HepG2 (cell line): ENCODE data around the gene RNF133. TPM values are rescaled to one million over a fixed set of nuclear protein-coding genes. Genes with fewer than 3 reads are reported as not detected.

ENCODE experiments used
- ARID5B ChIP-seq: IDR thresholded peaks from 2 replicates; pipeline ENCODE4 v1.4.0; 2020; ENCODE audit warnings: mild to moderate bottlenecking, missing genetic modification reagents
- ATF7-NPFF ChIP-seq: sonication (generic); formaldehyde crosslinking; IDR thresholded peaks from 2 replicates; pipeline ENCODE4 v1.8.1; 2023; ENCODE audit warnings: mild to moderate bottlenecking, low read depth, missing genetic modification reagents, moderate library complexity
- BORCS8-MEF2B ChIP-seq: sonication (generic); formaldehyde crosslinking; IDR thresholded peaks from 2 replicates; pipeline ENCODE4 v1.8.0; 2022; ENCODE audit warnings: mild to moderate bottlenecking, missing genetic modification reagents
- CHCHD3 ChIP-seq: sonication (generic); formaldehyde crosslinking; IDR thresholded peaks from 2 replicates; pipeline ENCODE4 v1.8.0; 2022; ENCODE audit warnings: mild to moderate bottlenecking, missing genetic modification reagents, moderate library complexity
- DR1 ChIP-seq: sonication (generic); formaldehyde crosslinking; IDR thresholded peaks from 2 replicates; pipeline ENCODE4 v1.8.0; 2021; ENCODE audit warnings: mild to moderate bottlenecking, missing genetic modification reagents, inconsistent platforms
- DRAP1 ChIP-seq: IDR thresholded peaks from 2 replicates; pipeline ENCODE4 v1.6.1; 2016; ENCODE audit warnings: missing genetic modification reagents, missing compliant biosample characterization
- HNRNPUL1 ChIP-seq: fragments of 200-400 bp; formaldehyde crosslinking; IDR thresholded peaks from 2 replicates; pipeline ENCODE4 v1.6.1; 2017; ENCODE audit warnings: low read depth, mild to moderate bottlenecking, low read length, moderate library complexity
- LCORL ChIP-seq, 2 experiments: fragments of 450-650 bp in 1 of 2; sonication (generic) in 1 of 2; formaldehyde crosslinking in 1 of 2; IDR thresholded peaks; 2 replicates each; pipeline versions ENCODE4 v1.5.0 to v1.6.1; 2017 to 2020; ENCODE audit warnings: antibody characterized with exemption in 1 of 2, missing genetic modification reagents in 1 of 2
- NFKB2 ChIP-seq: sonication (generic); formaldehyde crosslinking; IDR thresholded peaks from 2 replicates; pipeline ENCODE4 v1.4.0; 2020; ENCODE audit warnings: missing genetic modification reagents, borderline replicate concordance
- SOX13 ChIP-seq, 3 experiments: fragments of 450-650 bp in 1 of 3; sonication (generic) in 1 of 3; formaldehyde crosslinking in 1 of 3; IDR thresholded peaks in 2 of 3; conservative IDR thresholded peaks in 1 of 3; 2 replicates each; pipeline versions ENCODE4 v1.5.0 to v1.6.1; 2016 to 2020; ENCODE audit warnings: antibody characterized with exemption in 1 of 3, mild to moderate bottlenecking in 1 of 3, missing compliant biosample characterization in 1 of 3, missing genetic modification reagents in 1 of 3, moderate library complexity in 1 of 3
- XBP1 ChIP-seq: sonication (generic); formaldehyde crosslinking; IDR thresholded peaks from 2 replicates; pipeline ENCODE4 v1.5.0; 2020; ENCODE audit warnings: missing genetic modification reagents
- ZBTB43 ChIP-seq: sonication (generic); formaldehyde crosslinking; conservative IDR thresholded peaks from 2 replicates; pipeline ENCODE4 v1.4.0; 2020; ENCODE audit warnings: missing genetic modification reagents
- ZBTB8A ChIP-seq: sonication (generic); formaldehyde crosslinking; IDR thresholded peaks from 2 replicates; pipeline ENCODE4 v1.4.0; 2020; ENCODE audit warnings: mild to moderate bottlenecking, low read depth, missing genetic modification reagents, borderline replicate concordance
- ZNF17 ChIP-seq: sonication (generic); formaldehyde crosslinking; IDR thresholded peaks from 2 replicates; pipeline ENCODE4 v1.5.0; 2020; ENCODE audit warnings: mild to moderate bottlenecking, missing genetic modification reagents
- ZNF556 ChIP-seq: sonication (generic); formaldehyde crosslinking; IDR thresholded peaks from 2 replicates; pipeline ENCODE4 v1.4.0; 2020; ENCODE audit warnings: mild to moderate bottlenecking, missing genetic modification reagents, borderline replicate concordance
- ZNF558 ChIP-seq: sonication (generic); formaldehyde crosslinking; IDR thresholded peaks from 2 replicates; pipeline ENCODE4 v1.9.0; 2022; ENCODE audit warnings: mild to moderate bottlenecking, missing genetic modification reagents, borderline replicate concordance
- ZNF567 ChIP-seq: sonication (generic); formaldehyde crosslinking; IDR thresholded peaks from 2 replicates; pipeline ENCODE4 v1.8.1; 2023; ENCODE audit warnings: mild to moderate bottlenecking, missing genetic modification reagents, borderline replicate concordance
- ZNF652 ChIP-seq: IDR thresholded peaks from 2 replicates; pipeline ENCODE4 v1.6.1; 2016; ENCODE audit warnings: low read depth, borderline replicate concordance
- ZNF709 ChIP-seq: sonication (generic); formaldehyde crosslinking; IDR thresholded peaks from 2 replicates; pipeline ENCODE4 v1.5.0; 2020; ENCODE audit warnings: mild to moderate bottlenecking, missing genetic modification reagents
- ZNF713 ChIP-seq: sonication (generic); formaldehyde crosslinking; IDR thresholded peaks from 2 replicates; pipeline ENCODE4 v1.4.0; 2020; ENCODE audit warnings: mild to moderate bottlenecking, missing genetic modification reagents
- ZNF841 ChIP-seq: sonication (generic); formaldehyde crosslinking; IDR thresholded peaks from 2 replicates; pipeline ENCODE4 v1.8.1; 2023; ENCODE audit warnings: missing genetic modification reagents, borderline replicate concordance
- polyA plus RNA-seq, 8 experiments: library from polyadenylated mRNA; depleted of rRNA in 3 of 8; stranded (reverse) in 7 of 8; unstranded in 1 of 8; fragments of >200 nt; fragmentation: Illumina TruSeq in 4 of 8; extraction: Trizol in 4 of 8; gene quantifications; 2 replicates each; pipeline versions ENCODE4 v1.2.1 to v1.2.3, GENCODE V29; 2011 to 2016; ENCODE audit warnings: low read depth in 4 of 8, missing spikeins in 1 of 8, mixed read lengths in 1 of 8; ENCODE audit not compliant: insufficient read depth in 1 of 8
- total RNA-seq, 5 experiments: library from RNA; depleted of rRNA; stranded (reverse); fragments of >200 nt; fragmentation: Illumina TruSeq; extraction: Trizol; gene quantifications; 2 replicates each; pipeline ENCODE4 v1.2.3, GENCODE V29; 2016; ENCODE audit warnings: low read depth in 1 of 5

The RNF133 gene
- total and polyA plus RNA-seq, 2 of the 13 experiments (the other 11 are each of a cell fraction or from before 2014, with no cell fraction given) = 0.13 to 1.00 TPM

- TF ChIP-seq DRAP1 (CRISPR knock-in tag) (no peak), ZNF17 (CRISPR knock-in tag) (no peak), ZNF709 (CRISPR knock-in tag) (no peak), ZNF567 (CRISPR knock-in tag) (no peak), SOX13 (IDR thresholded peaks at IDR 0.05) (peak; percentile 65), SOX13 (CRISPR knock-in tag; conservative IDR thresholded peaks at IDR 0.05 in 1 of 2, IDR thresholded peaks at IDR 0.05 in 1 of 2) (peak in 1 of 2 experiments; percentile 93; a peak in 2 of 4 replicates), ARID5B (peak; percentile 75), HNRNPUL1 (no peak), NFKB2 (CRISPR knock-in tag) (no peak), ZBTB8A (CRISPR knock-in tag) (no peak), XBP1 (CRISPR knock-in tag) (no peak), ZNF558 (CRISPR knock-in tag) (no peak), ZNF841 (CRISPR knock-in tag) (no peak), CHCHD3 (CRISPR knock-in tag) (no peak), BORCS8-MEF2B (no peak), DR1 (CRISPR knock-in tag) (no peak), ZNF556 (peak; percentile 66; the same call in 1 of the 2 replicates), ZNF713 (CRISPR knock-in tag) (no peak), LCORL (IDR thresholded peaks at IDR 0.05) (no peak), LCORL (CRISPR knock-in tag; IDR thresholded peaks at IDR 0.05) (0 out of 2 replicates have a peak, but pooled peaks have one; percentile 17), ZNF652 (CRISPR knock-in tag) (no peak), ZBTB43 (peak; percentile 80), ATF7-NPFF (no peak)
Observed at GRCh38 chr7:122695816-122696215, 3.1 kb downstream of the RNF133 start (continued).
